ENCODE measurements around the gene BTBD16. TPM values are rescaled to one million over a fixed set of nuclear protein-coding genes. Genes with fewer than 3 reads are reported as not detected.
A peak's percentile ranks its signal among the peaks of the same experiment; 100 is the strongest.

Gene BTBD16
- total and polyA plus RNA-seq, 2 of the 13 experiments (the other 11 are each of a cell fraction or from before 2014, with no cell fraction given): 5.0 to 11.9 TPM

DNA sequence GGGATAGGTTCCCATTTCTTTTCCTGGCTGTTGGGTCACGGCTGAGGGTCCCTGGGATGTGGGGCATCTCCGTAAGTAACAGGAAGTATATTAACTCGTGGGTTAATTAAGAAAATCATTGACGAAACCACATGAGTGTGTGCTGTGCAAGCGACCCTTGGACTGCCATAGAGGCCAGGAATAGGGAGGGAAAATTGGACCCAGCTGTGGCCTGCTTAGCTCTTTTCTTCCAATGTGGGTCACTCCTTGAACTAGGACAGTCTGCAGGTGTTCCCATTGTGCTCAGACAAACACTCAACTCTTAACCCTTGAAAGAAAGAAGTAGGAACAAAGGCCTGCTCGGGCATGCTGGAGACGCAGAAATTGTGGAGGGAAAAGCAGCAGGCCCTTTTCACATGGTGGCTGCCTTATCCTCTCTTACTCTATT is 77.9 kb downstream of the BTBD16 start (continued):
- TF ChIP-seq EP300 (IDR thresholded peaks at IDR 0.05; ENCODE audit: low read depth in 2 of 2, low read length in 2 of 2) (peak in 1 of 2 experiments; percentile 54; a peak in 1 of 4 replicates), EP300 (CRISPR knock-in tag; IDR thresholded peaks at IDR 0.05; ENCODE audit: borderline replicate concordance) (no peak; the same call in 1 of the 2 replicates), ZHX2 (IDR thresholded peaks at IDR 0.05; ENCODE audit: low read depth) (no peak), ZHX2 (CRISPR knock-in tag; IDR thresholded peaks at IDR 0.05; ENCODE audit: borderline replicate concordance) (no peak), CREM (IDR thresholded peaks at IDR 0.05) (peak; percentile 25; the same call in 1 of the 2 replicates), CREM (CRISPR knock-in tag; IDR thresholded peaks at IDR 0.05) (no peak), ZNF317 (CRISPR knock-in tag; IDR thresholded peaks at IDR 0.05) (0 out of 2 replicates have a peak, but pooled peaks have one; percentile 39), ELF3 (CRISPR knock-in tag; IDR thresholded peaks at IDR 0.05) (peak; percentile 45; the same call in 1 of the 2 replicates), MIXL1 (CRISPR knock-in tag; IDR thresholded peaks at IDR 0.05) (peak; percentile 87), EHMT2 (IDR thresholded peaks at IDR 0.05; ENCODE audit: borderline replicate concordance, low read depth, low read length) (0 out of 2 replicates have a peak, but pooled peaks have one; percentile 23), PHF21A (CRISPR knock-in tag; IDR thresholded peaks at IDR 0.05) (0 out of 2 replicates have a peak, but pooled peaks have one; percentile 24)
- TF ChIP-seq, protein P1, sequence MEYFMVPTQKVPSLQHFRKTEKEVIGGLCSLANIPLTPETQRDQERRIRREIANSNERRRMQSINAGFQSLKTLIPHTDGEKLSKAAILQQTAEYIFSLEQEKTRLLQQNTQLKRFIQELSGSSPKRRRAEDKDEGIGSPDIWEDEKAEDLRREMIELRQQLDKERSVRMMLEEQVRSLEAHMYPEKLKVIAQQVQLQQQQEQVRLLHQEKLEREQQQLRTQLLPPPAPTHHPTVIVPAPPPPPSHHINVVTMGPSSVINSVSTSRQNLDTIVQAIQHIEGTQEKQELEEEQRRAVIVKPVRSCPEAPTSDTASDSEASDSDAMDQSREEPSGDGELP (IDR thresholded peaks at IDR 0.05; ENCODE audit: borderline replicate concordance, low read depth): peak; percentile 51; the same call in 1 of the 2 replicates
- TF ChIP-seq, protein P2, sequence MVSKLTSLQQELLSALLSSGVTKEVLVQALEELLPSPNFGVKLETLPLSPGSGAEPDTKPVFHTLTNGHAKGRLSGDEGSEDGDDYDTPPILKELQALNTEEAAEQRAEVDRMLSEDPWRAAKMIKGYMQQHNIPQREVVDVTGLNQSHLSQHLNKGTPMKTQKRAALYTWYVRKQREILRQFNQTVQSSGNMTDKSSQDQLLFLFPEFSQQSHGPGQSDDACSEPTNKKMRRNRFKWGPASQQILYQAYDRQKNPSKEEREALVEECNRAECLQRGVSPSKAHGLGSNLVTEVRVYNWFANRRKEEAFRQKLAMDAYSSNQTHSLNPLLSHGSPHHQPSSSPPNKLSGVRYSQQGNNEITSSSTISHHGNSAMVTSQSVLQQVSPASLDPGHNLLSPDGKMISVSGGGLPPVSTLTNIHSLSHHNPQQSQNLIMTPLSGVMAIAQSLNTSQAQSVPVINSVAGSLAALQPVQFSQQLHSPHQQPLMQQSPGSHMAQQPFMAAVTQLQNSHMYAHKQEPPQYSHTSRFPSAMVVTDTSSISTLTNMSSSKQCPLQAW (CRISPR knock-in tag; IDR thresholded peaks at IDR 0.05): peak; percentile 68; the same call in 1 of the 2 replicates
- TF ChIP-seq, protein P3, sequence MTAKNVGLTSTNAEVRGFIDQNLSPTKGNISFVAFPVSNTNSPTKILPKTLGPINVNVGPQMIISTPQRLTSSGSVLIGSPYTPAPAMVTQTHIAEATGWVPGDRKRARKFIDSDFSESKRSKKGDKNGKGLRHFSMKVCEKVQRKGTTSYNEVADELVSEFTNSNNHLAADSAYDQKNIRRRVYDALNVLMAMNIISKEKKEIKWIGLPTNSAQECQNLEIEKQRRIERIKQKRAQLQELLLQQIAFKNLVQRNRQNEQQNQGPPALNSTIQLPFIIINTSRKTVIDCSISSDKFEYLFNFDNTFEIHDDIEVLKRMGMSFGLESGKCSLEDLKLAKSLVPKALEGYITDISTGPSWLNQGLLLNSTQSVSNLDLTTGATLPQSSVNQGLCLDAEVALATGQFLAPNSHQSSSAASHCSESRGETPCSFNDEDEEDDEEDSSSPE (CRISPR knock-in tag; IDR thresholded peaks at IDR 0.05): peak; percentile 43; the same call in 1 of the 2 replicates
- TF ChIP-seq, protein P4, sequence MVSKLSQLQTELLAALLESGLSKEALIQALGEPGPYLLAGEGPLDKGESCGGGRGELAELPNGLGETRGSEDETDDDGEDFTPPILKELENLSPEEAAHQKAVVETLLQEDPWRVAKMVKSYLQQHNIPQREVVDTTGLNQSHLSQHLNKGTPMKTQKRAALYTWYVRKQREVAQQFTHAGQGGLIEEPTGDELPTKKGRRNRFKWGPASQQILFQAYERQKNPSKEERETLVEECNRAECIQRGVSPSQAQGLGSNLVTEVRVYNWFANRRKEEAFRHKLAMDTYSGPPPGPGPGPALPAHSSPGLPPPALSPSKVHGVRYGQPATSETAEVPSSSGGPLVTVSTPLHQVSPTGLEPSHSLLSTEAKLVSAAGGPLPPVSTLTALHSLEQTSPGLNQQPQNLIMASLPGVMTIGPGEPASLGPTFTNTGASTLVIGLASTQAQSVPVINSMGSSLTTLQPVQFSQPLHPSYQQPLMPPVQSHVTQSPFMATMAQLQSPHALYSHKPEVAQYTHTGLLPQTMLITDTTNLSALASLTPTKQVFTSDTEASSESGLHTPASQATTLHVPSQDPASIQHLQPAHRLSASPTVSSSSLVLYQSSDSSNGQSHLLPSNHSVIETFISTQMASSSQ (IDR thresholded peaks at IDR 0.05; ENCODE audit: low read depth): 0 out of 2 replicates have a peak, but pooled peaks have one; percentile 21
- TF ChIP-seq, protein P4 (CRISPR knock-in tag; IDR thresholded peaks at IDR 0.05; ENCODE audit: borderline replicate concordance): no peak

Data from HepG2 (cell line).